Stimulated activated CD8-positive, alpha-beta memory T cell treated with anti-CD3 and anti-CD28 coated beads, Interleukin-15, amount 100 ng/mL, for 48 hours (primary cell): ENCODE data around the gene ABHD8.

Experiments used
- DNase-seq, 2 donors: peaks; one replicate each; pipeline ENCODE4 v3.0.0-alpha.2; 2020; ENCODE audit warnings: low read depth in 2 of 2

ABHD8 gene

DNA sequence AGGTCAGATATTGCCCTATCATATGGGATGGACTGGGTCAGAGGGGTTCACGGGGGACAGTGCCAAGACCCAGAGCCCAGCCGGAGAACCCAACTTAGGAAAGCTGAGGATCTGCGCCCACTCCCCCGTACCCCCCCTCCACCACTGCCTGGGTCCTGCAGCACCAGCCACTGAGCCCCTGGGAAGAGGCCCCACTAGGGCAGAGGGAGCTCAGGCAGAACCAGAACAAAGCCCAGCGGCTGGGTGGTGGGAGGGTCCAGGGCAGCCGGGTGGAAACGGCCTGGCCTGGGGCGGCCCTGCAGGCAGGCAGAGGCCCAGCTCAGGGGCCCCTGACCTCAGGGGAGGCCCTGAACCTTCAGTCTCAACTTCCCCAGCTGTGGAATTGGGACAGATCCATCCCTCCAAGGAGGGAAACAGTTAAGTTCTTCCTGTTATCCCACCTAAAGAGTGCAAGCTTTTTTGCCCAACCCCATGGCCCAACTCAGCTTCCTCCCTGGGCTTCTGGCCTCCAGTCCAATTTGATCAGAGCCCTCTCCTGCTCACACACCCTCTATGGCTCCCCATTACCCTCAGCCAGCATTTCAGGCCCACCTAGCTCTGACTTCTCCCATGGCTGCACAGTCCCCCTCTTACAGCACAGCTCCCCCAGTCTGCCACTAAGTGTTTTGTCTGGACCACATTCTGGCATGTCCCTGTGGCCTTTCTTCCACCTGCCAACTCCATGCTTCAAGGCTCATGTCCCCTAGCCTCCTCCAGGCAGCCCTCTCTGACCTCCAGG lies 60.6 kb downstream of the ABHD8 start:
- no peak for DNase-seq
